ENCODE results near the gene DOCK2.

DNA sequence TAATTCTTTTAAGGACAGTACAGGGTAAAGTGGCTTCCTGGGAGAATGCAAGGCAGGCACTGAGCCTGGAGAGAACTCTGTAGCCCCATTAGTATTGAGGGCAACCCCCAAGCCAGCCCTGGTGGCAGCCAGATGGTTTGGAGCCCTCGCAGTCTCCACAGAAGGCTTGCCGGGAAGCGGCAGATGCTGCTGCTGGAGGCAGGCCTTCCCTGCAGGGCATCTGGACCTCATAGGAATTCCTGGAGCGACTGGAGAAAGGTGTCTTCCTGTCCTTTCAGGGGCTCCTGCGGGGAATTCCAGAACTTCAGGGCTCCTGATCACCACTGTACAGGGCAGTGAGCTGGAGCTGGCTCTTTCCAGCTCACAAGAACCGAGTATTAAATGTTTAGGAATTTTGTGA is 175.7 kb downstream of the DOCK2 start:
- TF ChIP-seq, protein P1, sequence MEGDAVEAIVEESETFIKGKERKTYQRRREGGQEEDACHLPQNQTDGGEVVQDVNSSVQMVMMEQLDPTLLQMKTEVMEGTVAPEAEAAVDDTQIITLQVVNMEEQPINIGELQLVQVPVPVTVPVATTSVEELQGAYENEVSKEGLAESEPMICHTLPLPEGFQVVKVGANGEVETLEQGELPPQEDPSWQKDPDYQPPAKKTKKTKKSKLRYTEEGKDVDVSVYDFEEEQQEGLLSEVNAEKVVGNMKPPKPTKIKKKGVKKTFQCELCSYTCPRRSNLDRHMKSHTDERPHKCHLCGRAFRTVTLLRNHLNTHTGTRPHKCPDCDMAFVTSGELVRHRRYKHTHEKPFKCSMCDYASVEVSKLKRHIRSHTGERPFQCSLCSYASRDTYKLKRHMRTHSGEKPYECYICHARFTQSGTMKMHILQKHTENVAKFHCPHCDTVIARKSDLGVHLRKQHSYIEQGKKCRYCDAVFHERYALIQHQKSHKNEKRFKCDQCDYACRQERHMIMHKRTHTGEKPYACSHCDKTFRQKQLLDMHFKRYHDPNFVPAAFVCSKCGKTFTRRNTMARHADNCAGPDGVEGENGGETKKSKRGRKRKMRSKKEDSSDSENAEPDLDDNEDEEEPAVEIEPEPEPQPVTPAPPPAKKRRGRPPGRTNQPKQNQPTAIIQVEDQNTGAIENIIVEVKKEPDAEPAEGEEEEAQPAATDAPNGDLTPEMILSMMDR (IDR thresholded peaks at IDR 0.05; ENCODE audit: low read length) = no peak
- TF ChIP-seq EZH2 (optimal IDR thresholded peaks at IDR 0.05; ENCODE audit: low read depth, low read length) (no peak), EZH2phosphoT487 (IDR thresholded peaks at IDR 0.05; ENCODE audit: low read length) (no peak)

Measured in MM.1S (cell line).